Lower leg skin (tissue), 3 donors: ENCODE data around the gene SLC16A3.

Experiments used
- CTCF ChIP-seq, 3 donors: fragments of 450-650 bp; IDR thresholded peaks; one replicate each; pipeline ENCODE4 v1.5.1; 2016; ENCODE audit warnings: antibody characterized with exemption in 3 of 3, mild to moderate bottlenecking in 3 of 3, moderate library complexity in 2 of 3
- POLR2A ChIP-seq, 2 donors: fragments of 450-650 bp; IDR thresholded peaks; one replicate each; pipeline ENCODE4 v1.6.1; 2016 to 2017; ENCODE audit warnings: antibody characterized with exemption in 2 of 2, mild to moderate bottlenecking in 1 of 2, moderate library complexity in 1 of 2

- TF ChIP-seq CTCF (IDR thresholded peaks at IDR 0.05) (no peak), POLR2A (IDR thresholded peaks at IDR 0.05) (no peak)
Measured at GRCh38 chr17:82249896-82250581, 21.2 kb downstream of the SLC16A3 start.
